ENCODE data around the gene SLC9A3.

The SLC9A3 gene

DNA sequence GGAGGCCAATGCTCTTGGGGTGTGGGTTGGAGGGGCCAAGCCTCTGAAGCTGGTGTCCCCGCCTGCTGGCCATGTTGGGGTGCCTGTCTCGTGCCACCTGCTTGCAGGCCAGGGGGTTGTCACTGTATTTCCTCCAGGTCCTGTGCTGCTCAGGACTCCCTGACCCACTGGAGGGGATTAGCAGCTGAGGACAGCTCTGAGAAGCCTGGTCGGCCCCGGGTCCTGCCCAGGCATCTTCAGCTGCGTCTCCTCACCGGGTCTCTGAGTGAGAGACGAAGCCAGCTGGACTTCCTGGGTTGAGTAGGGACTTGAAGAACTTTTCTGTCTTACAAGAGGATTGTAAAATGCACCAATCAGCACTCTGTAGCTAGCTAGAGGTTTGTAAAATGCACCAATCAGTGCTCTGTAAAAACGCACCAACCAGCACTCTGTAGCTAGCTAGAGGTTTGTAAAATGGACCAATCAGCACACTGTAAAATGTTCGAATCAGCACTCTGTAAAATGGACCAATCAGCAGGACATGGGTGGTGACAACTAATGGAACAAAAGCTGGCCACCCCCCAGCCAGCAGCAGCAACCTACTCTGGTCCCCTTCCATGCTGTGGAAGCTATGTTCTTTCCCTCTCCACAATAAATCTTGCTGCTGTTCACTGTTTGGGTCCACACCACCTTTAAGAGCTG, 20.6 kb upstream of the SLC9A3 start:
- TF ChIP-seq FOXM1 (IDR thresholded peaks at IDR 0.05; ENCODE audit: borderline replicate concordance) (no peak), BHLHE40 (IDR thresholded peaks at IDR 0.05; ENCODE audit: borderline replicate concordance) (no peak), HDGF (IDR thresholded peaks at IDR 0.05; ENCODE audit: borderline replicate concordance) (no peak), CTBP1 (IDR thresholded peaks at IDR 0.05; ENCODE audit: borderline replicate concordance) (no peak), TARDBP (IDR thresholded peaks at IDR 0.05) (no peak), SUZ12 (IDR thresholded peaks at IDR 0.05) (no peak), ARNT (IDR thresholded peaks at IDR 0.05) (no peak), ZNF384 (IDR thresholded peaks at IDR 0.05) (no peak)
- TF ChIP-seq, protein P1, sequence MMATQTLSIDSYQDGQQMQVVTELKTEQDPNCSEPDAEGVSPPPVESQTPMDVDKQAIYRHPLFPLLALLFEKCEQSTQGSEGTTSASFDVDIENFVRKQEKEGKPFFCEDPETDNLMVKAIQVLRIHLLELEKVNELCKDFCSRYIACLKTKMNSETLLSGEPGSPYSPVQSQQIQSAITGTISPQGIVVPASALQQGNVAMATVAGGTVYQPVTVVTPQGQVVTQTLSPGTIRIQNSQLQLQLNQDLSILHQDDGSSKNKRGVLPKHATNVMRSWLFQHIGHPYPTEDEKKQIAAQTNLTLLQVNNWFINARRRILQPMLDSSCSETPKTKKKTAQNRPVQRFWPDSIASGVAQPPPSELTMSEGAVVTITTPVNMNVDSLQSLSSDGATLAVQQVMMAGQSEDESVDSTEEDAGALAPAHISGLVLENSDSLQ (IDR thresholded peaks at IDR 0.05) = no peak
- DNase-seq (ENCODE audit: extremely low spot score) = no peak
- POLR2A ChIA-PET = interaction anchor here (0.9 kb wide), 1 partner anchor 15 kb away, joined by 4 read pairs; no protein-coding TSS in a partner anchor
- CTCF ChIA-PET = no interaction called here

GRCh38 chr5:543755-544674, 19.8 kb upstream of the SLC9A3 start:
- CTCF ChIA-PET = no interaction called here

GRCh38 chr5:543351-543750, 19.1 kb upstream of the SLC9A3 start:
- POLR2A ChIA-PET = no interaction called here
- CTCF ChIA-PET = no interaction called here
- no peak for DNase-seq (ENCODE audit: extremely low spot score)
- TF ChIP-seq TARDBP (IDR thresholded peaks at IDR 0.05) (no peak), CTBP1 (IDR thresholded peaks at IDR 0.05; ENCODE audit: borderline replicate concordance) (no peak)

More at GRCh38 chr5:543755-544674, 19.8 kb upstream of the SLC9A3 start:
- no peak for TF ChIP-seq FOXK2 (IDR thresholded peaks at IDR 0.05)
- TF ChIP-seq FOXM1 (IDR thresholded peaks at IDR 0.05; ENCODE audit: borderline replicate concordance) = no peak
- TF ChIP-seq TARDBP (IDR thresholded peaks at IDR 0.05) = no peak
- TF ChIP-seq LEF1 (IDR thresholded peaks at IDR 0.05; ENCODE audit: borderline replicate concordance) = no peak
- no peak for TF ChIP-seq BHLHE40 (IDR thresholded peaks at IDR 0.05; ENCODE audit: borderline replicate concordance)
- no peak for TF ChIP-seq ELF4 (IDR thresholded peaks at IDR 0.05)
- no peak for TF ChIP-seq ZNF384 (IDR thresholded peaks at IDR 0.05)
- TF ChIP-seq CTBP1 (IDR thresholded peaks at IDR 0.05; ENCODE audit: borderline replicate concordance) = no peak
- TF ChIP-seq ARNT (IDR thresholded peaks at IDR 0.05) = no peak
- TF ChIP-seq SP1 (IDR thresholded peaks at IDR 0.05) = no peak
- TF ChIP-seq SUZ12 (IDR thresholded peaks at IDR 0.05) = no peak
- no peak for TF ChIP-seq FOXA1 (IDR thresholded peaks at IDR 0.05)
- POLR2A ChIA-PET = interaction anchor here (0.9 kb wide), 1 partner anchor 14 kb away, joined by 4 read pairs; no protein-coding TSS in a partner anchor
- DNase-seq (ENCODE audit: extremely low spot score) = no peak

DNA sequence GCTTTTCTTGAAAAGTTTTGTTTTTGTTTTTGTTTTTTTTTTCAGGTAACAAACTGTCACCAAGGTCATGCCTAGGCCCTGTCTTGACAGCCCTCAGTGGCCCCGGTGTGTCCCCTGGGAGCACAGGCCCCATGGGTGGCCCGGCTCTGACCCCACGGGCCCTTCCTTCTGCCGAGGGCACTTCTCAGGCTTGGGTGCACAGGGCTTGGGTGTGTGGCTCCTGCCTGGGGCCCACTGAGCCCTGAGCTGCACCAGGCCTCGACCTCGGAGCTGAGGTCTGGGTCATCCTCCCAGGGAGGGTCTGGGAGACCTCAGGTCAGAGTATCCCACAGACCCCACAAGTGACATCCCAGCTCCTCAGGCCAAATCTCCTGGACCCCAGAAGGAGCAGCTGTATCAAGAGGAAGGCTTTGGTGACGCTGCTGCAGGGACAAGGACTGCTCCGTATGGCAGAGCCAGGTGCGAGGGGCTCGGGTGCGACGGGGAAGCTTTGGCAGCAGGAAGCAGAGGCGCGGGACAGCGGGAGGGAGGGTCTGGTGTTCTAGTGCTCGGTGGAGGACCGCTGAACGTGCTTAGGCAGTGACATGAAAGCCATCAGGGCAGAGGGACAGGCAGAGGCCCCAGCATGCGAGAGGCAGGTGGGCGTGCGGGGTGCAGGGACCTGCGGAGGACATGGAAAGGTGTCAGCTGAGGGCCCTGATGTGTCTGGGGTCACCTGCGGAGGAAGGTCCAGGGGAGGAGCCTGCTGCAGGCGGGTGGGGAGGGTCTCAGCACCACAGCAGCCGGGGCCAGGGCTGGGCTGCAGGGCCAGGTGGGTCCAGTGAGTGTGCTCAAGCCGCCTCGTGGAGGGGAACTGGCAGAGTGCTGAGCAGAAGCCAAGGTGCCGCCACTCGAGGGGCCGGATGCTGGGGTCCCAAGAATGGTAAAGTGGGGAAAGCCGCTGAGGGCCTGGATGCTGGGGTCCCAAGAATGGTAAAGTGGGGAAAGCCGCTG, 18.4 kb upstream of the SLC9A3 start:
- ChIA-PET POLR2A (no interaction called here), CTCF (no interaction called here)
- TF ChIP-seq BHLHE40 (IDR thresholded peaks at IDR 0.05; ENCODE audit: borderline replicate concordance) (no peak), L3MBTL2 (conservative IDR thresholded peaks at IDR 0.05) (no peak), SP1 (IDR thresholded peaks at IDR 0.05) (no peak), LEF1 (IDR thresholded peaks at IDR 0.05; ENCODE audit: borderline replicate concordance) (no peak), TARDBP (IDR thresholded peaks at IDR 0.05) (no peak), ZNF384 (IDR thresholded peaks at IDR 0.05) (no peak), FOXM1 (IDR thresholded peaks at IDR 0.05; ENCODE audit: borderline replicate concordance) (no peak), ARNT (IDR thresholded peaks at IDR 0.05) (no peak), ELF4 (IDR thresholded peaks at IDR 0.05) (no peak), CTBP1 (IDR thresholded peaks at IDR 0.05; ENCODE audit: borderline replicate concordance) (no peak)
- DNase-seq (ENCODE audit: extremely low spot score) = no peak

DNA sequence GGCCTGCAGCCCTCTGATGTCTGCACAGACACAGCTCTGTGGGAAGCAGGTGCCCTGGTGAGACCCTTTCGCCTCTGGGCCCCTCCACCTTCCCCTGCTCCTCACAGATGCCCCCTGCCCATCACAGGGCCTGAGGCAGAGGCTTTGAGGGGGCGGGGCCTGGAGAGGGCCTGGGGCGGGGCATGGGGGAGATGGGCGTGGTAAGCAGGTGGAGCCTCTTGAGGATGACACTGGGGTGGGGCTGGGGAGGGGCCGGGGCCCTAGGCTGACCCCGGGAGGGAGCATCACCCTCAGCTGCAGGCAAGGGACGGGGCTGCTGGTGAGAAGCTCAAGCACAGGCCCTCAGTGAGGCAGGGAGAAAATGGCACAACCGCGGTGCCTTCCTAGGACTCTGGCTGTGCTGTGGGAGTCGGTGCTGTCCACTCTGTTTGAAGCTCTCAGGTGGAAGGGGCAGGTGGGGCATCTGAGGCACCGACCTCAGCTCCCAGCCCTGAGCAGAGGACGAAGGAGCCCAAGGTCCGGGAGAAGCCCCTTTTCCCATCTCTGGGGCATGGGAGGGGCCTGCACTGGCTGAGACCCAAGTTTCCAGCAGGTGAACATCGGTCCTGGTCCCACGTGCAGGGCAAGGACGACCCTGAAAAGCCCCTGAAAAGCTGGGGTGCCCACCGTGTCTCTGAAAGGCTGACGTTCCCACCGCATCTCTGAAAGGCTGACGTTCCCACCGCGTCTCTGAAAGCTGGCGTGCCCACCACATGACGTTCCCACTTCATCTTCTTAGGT, 17.5 kb upstream of the SLC9A3 start:
- ChIA-PET CTCF (no interaction called here), POLR2A (no interaction called here)
- no peak for DNase-seq (ENCODE audit: extremely low spot score)
- TF ChIP-seq LEF1 (IDR thresholded peaks at IDR 0.05; ENCODE audit: borderline replicate concordance) = no peak
- no peak for TF ChIP-seq TARDBP (IDR thresholded peaks at IDR 0.05)
- no peak for TF ChIP-seq SP1 (IDR thresholded peaks at IDR 0.05)
- TF ChIP-seq FOXK2 (IDR thresholded peaks at IDR 0.05) = no peak
- no peak for TF ChIP-seq NFRKB (IDR thresholded peaks at IDR 0.05)
- TF ChIP-seq SUZ12 (IDR thresholded peaks at IDR 0.05) = no peak
- TF ChIP-seq CTBP1 (IDR thresholded peaks at IDR 0.05; ENCODE audit: borderline replicate concordance) = no peak
- TF ChIP-seq, protein P1 (IDR thresholded peaks at IDR 0.05) = no peak
- TF ChIP-seq L3MBTL2 (conservative IDR thresholded peaks at IDR 0.05) = no peak
- TF ChIP-seq ELF4 (IDR thresholded peaks at IDR 0.05) = no peak
- no peak for TF ChIP-seq BHLHE40 (IDR thresholded peaks at IDR 0.05; ENCODE audit: borderline replicate concordance)
- no peak for TF ChIP-seq ARNT (IDR thresholded peaks at IDR 0.05)
- TF ChIP-seq FOXM1 (IDR thresholded peaks at IDR 0.05; ENCODE audit: borderline replicate concordance) = no peak
- TF ChIP-seq HDGF (IDR thresholded peaks at IDR 0.05; ENCODE audit: borderline replicate concordance) = no peak
- TF ChIP-seq FOXA1 (IDR thresholded peaks at IDR 0.05) = no peak
- no peak for TF ChIP-seq ZNF384 (IDR thresholded peaks at IDR 0.05)
